Immature natural killer cell (primary cell): ENCODE results near the gene NRP2. TPM values are rescaled to one million over a fixed set of nuclear protein-coding genes. Genes with fewer than 3 reads are reported as not detected.

Experiments
- DNase-seq, 3 donors: peaks; one replicate each; pipeline ENCODE4 v3.0.0; 2022; ENCODE audit warnings: mixed read lengths in 1 of 3
- H3K27ac Mint-ChIP-seq, 6 donors: one replicate each; pipeline ENCODE4 v1.8.0; 2020; ENCODE audit warnings: mixed read lengths in 6 of 6, mild to moderate bottlenecking in 5 of 6, inconsistent platforms in 4 of 6, moderate library complexity in 3 of 6
- H3K27me3 Mint-ChIP-seq, 3 donors: one replicate each; pipeline ENCODE4 v1.8.0; 2020 to 2021; ENCODE audit warnings: low read depth in 3 of 3, mild to moderate bottlenecking in 3 of 3, mixed read lengths in 3 of 3, moderate library complexity in 3 of 3, inconsistent platforms in 1 of 3
- H3K36me3 Mint-ChIP-seq, 3 donors: one replicate each; pipeline ENCODE4 v1.8.0; 2020; ENCODE audit warnings: mixed read lengths in 3 of 3, inconsistent platforms in 2 of 3, mild to moderate bottlenecking in 2 of 3
- H3K4me1 Mint-ChIP-seq, 2 donors: one replicate each; pipeline ENCODE4 v1.8.0; 2020; ENCODE audit warnings: inconsistent platforms in 2 of 2, mild to moderate bottlenecking in 2 of 2, mixed read lengths in 2 of 2, moderate library complexity in 1 of 2
- H3K4me3 Mint-ChIP-seq, 5 donors: one replicate each; pipeline ENCODE4 v1.8.0; 2020; ENCODE audit warnings: mild to moderate bottlenecking in 5 of 5, mixed read lengths in 5 of 5, inconsistent platforms in 3 of 5, moderate library complexity in 3 of 5
- H3K9me3 Mint-ChIP-seq, 6 donors: one replicate each; pipeline ENCODE4 v1.8.0; 2020; ENCODE audit warnings: mild to moderate bottlenecking in 6 of 6, mixed read lengths in 6 of 6, inconsistent platforms in 4 of 6, moderate library complexity in 3 of 6
- polyA plus RNA-seq, 3 donors: library from polyadenylated mRNA; unstranded; fragments of 300-500 nt; fragmentation: Illumina TruSeq; gene quantifications; one replicate each; pipeline ENCODE4 v1.2.3, GENCODE V29; 2021

NRP2 gene
- polyA plus RNA-seq, 3 donors from 2014 or later = not detected

DNA sequence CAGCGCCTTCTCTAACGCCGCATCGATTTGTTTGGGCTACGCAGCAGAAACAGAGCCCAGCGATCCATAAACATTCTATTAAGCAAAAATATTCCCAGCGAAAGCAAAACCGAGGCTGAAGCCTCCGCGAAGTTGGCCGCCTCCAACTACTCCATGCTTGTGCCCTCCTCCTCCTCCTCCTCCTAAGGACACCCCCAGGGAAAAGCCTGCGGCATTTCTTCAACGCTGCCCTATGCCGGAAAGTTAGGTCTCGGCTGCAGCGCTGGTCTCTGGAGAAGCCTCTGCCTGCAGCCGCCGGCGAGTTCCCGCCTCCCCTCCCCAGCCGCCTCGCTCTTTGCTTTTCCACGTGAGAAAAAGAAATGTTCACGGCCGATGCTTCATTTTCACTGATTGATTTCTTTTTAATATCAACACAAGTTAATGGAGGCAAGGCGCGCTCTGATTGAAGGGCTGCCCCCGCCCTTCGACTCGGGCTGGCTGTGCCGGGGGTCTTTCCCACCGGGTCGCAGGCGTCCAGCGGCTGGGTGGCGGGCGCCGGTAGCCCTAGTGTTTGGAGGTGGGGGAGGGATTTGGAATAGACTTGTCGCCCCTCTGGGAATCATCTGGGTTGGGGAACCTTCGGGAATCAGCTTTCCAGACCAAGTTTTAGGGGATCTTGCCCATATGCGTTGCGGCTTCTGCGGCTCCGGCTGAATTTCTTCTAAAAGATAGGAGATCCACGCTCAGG lies 3.9 kb downstream of the NRP2 start:
- Mint-ChIP-seq H3K4me3 (no peak overlapping the region), H3K27ac (no peak overlapping the region), H3K27me3 (peaks cover 20 to 33% (median 25%) of the 10 kb centered on the region in 3 donors), H3K9me3 (peaks cover 0 to 7% (median 0%) of the 10 kb centered on the region in 6 donors), H3K4me1 (peaks cover 0 to 4% of the 10 kb centered on the region in 2 donors), H3K36me3 (no peaks in the 10 kb centered on the region)
- no peak for DNase-seq

DNA sequence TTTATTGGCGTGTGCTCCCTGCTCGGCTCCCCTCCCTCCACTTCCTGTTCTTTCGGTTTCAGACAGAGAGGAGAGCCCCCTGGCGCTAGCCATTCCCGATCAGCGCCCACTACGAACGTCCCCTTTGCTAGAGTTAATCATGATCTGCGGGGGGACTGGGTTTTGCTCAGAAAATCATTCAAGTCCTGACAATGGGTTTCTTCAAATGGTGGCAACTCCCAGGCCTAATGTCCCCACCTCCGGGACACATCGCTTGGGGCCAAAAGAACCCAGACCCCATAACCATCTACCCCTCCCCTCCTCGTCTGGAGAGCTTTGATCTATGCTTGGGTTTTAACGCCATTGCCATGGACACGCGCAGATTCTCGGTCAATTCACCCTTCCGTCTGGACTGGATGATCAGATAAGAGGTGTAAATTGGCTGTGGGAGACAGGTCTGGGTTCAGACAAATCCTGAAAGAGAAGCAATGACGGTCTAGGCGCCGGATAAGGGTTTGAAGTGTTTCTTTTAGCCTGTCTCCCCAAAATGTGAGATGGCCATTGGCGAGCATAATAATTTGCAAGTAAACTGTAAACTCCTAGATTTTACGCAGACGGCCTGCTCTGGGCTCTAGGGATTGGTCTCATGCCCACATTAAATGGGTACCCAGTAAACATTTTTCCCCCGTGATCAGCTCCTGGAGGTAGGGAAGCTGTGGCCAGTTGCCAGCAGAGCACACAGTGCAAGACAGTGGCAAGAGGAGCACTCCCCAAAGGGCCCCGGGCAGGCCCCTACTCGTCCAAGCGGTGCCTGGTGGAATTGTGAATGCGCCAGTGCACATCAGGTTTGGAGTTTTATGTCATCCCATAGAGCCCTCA lies 4.7 kb downstream of the NRP2 start:
- H3K27me3 Mint-ChIP-seq = peaks cover 14 to 30% (median 19%) of the 10 kb centered on the region in 3 donors
- peaks cover 0 to 7% (median 0%) of the 10 kb centered on the region in 6 donors for H3K9me3 Mint-ChIP-seq
- H3K4me1 Mint-ChIP-seq = peaks cover 0 to 2% of the 10 kb centered on the region in 2 donors
- no peak for DNase-seq
- no peak overlapping the region for H3K27ac Mint-ChIP-seq
- no peak overlapping the region for H3K4me3 Mint-ChIP-seq
- H3K36me3 Mint-ChIP-seq = no peaks in the 10 kb centered on the region

DNA sequence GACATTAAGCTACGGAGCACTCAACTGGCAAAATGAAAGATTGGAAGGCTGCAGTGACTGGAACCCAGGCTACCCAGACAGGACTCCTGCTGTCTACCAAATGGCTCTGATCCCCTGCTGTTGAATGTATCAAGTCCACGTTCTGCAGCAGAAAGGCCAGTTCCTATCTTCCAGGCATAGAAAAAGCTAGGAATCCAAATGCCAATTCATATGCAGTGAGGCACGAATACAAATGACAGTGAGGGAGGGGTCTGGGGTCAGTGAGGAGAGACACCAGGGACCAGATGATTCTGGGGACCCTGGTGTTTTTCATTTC lies 5.3 kb downstream of the NRP2 start:
- Mint-ChIP-seq H3K36me3 (no peaks in the 10 kb centered on the region), H3K27ac (no peak overlapping the region), H3K4me3 (no peak overlapping the region), H3K9me3 (peaks cover 0 to 7% (median 0%) of the 10 kb centered on the region in 6 donors), H3K4me1 (peaks cover 0 to 2% of the 10 kb centered on the region in 2 donors), H3K27me3 (peaks cover 13 to 30% (median 19%) of the 10 kb centered on the region in 3 donors)
- no peak for DNase-seq

DNA sequence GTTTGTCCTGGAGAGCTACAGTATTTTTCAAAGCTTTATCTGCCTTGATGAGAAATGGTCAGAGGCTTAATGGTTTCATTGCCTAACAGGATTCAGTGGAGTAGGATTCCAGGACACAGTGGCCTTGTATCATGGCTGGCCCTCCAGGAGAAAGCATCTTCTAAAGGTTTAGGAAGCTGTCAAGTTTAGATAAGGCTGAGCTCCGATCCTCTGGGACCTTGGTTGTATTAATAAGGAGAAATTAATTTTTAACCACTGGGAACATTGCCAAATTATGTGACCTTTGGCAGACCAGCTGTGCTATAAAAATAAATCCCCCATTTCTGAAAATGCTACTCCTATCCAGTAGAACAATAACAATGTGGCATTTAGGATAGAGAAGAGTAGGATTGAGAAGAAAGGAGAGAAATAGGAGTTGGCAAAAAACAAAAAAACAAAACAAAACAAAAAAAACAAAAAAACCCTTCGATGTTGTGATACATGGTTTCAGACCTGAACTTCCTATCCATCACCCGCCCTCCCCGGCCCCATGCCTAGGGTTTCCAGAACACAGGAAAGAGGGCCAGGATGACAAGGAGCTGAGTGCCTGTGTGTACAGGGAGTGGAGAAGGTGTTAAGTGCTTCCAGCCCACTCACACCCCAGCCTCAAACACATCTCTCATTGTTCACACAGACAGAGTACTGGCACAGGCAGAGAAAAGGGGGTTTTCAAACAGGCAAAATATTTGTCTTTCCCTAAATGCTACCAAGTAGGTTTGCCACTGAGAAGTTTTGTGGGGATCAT lies 6.3 kb downstream of the NRP2 start:
- no peak for DNase-seq
- H3K4me3 Mint-ChIP-seq = no peak overlapping the region
- peaks cover 9 to 26% (median 12%) of the 10 kb centered on the region in 3 donors for H3K27me3 Mint-ChIP-seq
- H3K9me3 Mint-ChIP-seq = peaks cover 0 to 7% (median 0%) of the 10 kb centered on the region in 6 donors
- no peaks in the 10 kb centered on the region for H3K36me3 Mint-ChIP-seq
- no peak overlapping the region for H3K27ac Mint-ChIP-seq
- H3K4me1 Mint-ChIP-seq = no peaks in the 10 kb centered on the region

DNA sequence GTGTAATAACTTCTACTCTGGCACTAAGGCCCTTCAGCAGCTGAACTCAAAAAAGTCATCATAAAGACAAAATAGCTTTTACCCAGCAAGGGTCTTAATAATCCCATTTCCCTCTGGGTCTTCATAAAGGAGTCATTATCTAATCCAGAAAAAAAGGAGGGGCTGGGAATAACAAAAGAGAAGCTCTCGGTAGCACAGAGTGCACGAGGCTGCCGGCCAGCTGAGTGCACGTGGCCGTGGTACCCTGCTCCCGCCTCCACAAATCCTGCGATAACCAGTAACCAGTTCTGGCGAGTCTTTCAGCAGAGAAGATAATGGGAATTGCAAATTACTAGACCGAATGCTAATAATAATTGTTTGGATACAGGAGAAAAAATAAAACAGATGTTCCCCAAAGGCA lies 7.5 kb downstream of the NRP2 start:
- DNase-seq = no peak
- Mint-ChIP-seq H3K27me3 (peaks cover 6 to 19% (median 6%) of the 10 kb centered on the region in 3 donors), H3K27ac (no peak overlapping the region), H3K4me3 (no peak overlapping the region), H3K9me3 (peaks cover 0 to 2% (median 0%) of the 10 kb centered on the region in 6 donors), H3K36me3 (no peaks in the 10 kb centered on the region), H3K4me1 (no peaks in the 10 kb centered on the region)

DNA sequence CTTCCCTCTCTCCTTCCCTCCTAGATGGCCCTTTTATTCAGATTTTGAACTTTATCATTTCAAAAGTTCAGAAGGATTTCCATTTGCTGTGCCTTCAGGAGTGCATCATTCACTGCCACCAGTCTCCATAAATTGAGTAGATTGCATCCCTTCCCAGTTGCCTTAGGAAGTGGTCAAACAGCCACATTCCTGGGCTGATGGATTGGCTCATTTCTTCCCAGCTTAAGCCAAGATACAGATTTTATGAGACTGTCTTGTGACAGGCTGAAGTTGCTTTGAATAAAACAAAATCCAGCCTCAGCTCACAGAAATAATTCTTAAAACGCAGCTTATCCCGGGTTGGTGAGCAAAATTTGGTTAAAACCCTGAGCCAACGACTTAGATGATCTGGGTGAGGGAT lies 9.8 kb downstream of the NRP2 start:
- Mint-ChIP-seq H3K27ac (no peak overlapping the region), H3K4me1 (no peaks in the 10 kb centered on the region), H3K4me3 (no peak overlapping the region), H3K27me3 (peaks cover 3 to 19% (median 4%) of the 10 kb centered on the region in 3 donors), H3K9me3 (peaks cover 0 to 2% (median 0%) of the 10 kb centered on the region in 6 donors), H3K36me3 (no peaks in the 10 kb centered on the region)
- DNase-seq = no peak

DNA sequence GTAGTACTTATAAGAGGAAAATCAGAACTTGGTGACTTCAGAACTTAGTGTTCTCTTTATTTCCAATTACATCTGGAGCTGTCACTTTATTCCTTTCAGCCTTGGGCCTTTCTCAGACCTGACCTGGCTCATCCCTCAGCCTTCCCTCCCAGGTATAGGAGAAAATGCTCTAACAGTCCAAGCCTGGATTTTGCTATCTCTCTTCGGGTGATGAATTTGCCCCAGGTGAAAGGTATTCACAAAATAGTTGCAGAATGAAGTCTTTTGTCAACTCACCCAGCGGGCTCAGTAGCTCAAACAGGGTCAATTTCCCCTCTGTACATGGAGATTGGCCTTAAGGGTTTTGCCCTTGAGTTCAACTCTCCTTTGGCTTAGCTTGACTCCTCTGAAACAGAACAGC lies 12.0 kb downstream of the NRP2 start:
- no peak overlapping the region for H3K27ac Mint-ChIP-seq
- H3K4me3 Mint-ChIP-seq = no peak overlapping the region
- H3K4me1 Mint-ChIP-seq = no peaks in the 10 kb centered on the region
- H3K36me3 Mint-ChIP-seq = no peaks in the 10 kb centered on the region
- no peak for DNase-seq
- H3K9me3 Mint-ChIP-seq = peaks cover 0 to 2% (median 0%) of the 10 kb centered on the region in 6 donors
- peaks cover 3 to 14% (median 3%) of the 10 kb centered on the region in 3 donors for H3K27me3 Mint-ChIP-seq

DNA sequence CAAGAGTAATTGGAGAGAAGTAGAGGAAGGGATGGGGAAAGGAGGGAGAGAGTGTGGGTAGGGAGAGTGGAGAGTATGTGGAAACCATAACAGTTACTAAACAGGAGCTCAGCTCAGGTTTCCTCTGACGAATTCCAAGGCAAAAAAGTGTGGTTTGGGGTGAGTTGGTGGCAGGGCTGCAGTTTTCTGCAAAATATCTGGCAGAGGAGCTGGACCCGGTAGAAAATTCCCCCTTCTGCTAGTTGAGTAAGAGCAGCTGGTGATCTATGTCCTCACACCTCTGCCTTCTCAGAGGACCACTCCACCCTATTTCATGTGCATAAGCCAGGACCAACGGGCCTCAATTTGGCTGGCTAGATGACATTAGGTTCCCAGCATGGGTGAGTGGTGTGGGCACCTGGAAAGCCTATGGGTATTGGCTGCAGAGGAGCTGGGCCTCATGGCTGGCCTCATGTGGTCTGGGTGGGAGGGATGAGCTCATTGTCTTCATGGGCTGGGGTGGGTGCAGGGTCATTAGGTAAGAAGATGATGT lies 13.2 kb downstream of the NRP2 start:
- Mint-ChIP-seq H3K36me3 (no peaks in the 10 kb centered on the region), H3K27ac (no peak overlapping the region), H3K27me3 (peaks cover 0 to 14% (median 3%) of the 10 kb centered on the region in 3 donors), H3K9me3 (peaks cover 0 to 2% (median 0%) of the 10 kb centered on the region in 6 donors), H3K4me1 (no peaks in the 10 kb centered on the region), H3K4me3 (no peak overlapping the region)
- DNase-seq = no peak

DNA sequence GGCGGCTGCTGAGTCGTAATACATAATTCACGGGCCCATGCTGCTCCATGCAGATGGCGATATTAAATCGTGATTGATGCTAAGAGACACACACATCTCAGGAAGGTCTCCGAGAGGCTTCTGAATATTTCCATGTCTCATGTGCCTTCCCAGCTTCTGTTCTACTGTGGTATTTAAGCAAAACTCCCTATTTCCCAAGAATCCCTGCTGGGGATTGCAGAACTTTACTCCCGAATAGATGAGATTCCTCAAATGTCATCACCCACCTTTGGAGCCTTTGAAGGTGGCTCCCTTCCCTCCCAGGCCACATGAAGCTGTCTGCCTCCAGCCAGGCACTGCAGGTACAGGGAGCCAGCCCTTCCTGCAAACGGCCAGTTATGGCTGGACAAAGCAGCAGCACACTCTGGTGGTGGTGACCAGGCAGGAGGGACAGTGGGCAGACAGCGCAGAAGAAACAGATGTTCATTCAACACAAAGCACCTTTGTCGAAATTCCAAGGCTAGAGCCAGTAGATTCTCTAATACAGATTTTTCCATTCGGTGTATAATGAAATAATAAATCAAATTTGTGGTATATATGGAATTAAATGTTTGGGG lies 14.1 kb downstream of the NRP2 start:
- DNase-seq = no peak
- no peak overlapping the region for H3K4me3 Mint-ChIP-seq
- H3K27ac Mint-ChIP-seq = no peak overlapping the region
- peaks cover 0 to 14% (median 3%) of the 10 kb centered on the region in 3 donors for H3K27me3 Mint-ChIP-seq
- H3K36me3 Mint-ChIP-seq = no peaks in the 10 kb centered on the region
- H3K4me1 Mint-ChIP-seq = no peaks in the 10 kb centered on the region
- H3K9me3 Mint-ChIP-seq = no peaks in the 10 kb centered on the region

DNA sequence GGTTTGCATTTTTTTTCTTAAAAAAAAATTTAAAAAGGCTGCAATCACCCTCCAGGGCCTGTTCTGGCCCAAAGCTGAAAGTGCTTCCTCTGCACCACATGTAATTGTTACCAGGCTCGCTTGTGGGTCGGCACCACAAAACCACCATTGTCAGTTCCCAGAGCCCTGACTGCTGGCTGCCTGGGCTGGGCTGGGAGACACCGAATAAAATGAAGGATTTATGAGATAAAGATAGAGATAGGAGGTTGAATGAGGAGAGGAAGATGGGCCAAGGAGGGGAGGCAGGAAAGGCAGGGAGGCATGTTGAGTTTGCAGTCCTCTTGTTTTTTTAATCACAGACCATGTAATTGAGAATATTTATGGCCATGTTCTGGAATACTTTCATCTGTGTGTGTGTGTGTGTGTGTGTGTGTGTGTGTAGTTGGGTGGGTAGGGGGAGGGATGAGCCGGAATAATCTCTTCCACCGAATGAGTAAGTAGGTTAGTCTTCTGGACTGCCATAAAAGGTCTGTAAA lies 14.7 kb downstream of the NRP2 start:
- Mint-ChIP-seq H3K27me3 (peaks cover 0 to 14% (median 3%) of the 10 kb centered on the region in 3 donors), H3K4me3 (no peak overlapping the region), H3K9me3 (no peaks in the 10 kb centered on the region), H3K4me1 (no peaks in the 10 kb centered on the region), H3K27ac (no peak overlapping the region), H3K36me3 (no peaks in the 10 kb centered on the region)
- DNase-seq = no peak

DNA sequence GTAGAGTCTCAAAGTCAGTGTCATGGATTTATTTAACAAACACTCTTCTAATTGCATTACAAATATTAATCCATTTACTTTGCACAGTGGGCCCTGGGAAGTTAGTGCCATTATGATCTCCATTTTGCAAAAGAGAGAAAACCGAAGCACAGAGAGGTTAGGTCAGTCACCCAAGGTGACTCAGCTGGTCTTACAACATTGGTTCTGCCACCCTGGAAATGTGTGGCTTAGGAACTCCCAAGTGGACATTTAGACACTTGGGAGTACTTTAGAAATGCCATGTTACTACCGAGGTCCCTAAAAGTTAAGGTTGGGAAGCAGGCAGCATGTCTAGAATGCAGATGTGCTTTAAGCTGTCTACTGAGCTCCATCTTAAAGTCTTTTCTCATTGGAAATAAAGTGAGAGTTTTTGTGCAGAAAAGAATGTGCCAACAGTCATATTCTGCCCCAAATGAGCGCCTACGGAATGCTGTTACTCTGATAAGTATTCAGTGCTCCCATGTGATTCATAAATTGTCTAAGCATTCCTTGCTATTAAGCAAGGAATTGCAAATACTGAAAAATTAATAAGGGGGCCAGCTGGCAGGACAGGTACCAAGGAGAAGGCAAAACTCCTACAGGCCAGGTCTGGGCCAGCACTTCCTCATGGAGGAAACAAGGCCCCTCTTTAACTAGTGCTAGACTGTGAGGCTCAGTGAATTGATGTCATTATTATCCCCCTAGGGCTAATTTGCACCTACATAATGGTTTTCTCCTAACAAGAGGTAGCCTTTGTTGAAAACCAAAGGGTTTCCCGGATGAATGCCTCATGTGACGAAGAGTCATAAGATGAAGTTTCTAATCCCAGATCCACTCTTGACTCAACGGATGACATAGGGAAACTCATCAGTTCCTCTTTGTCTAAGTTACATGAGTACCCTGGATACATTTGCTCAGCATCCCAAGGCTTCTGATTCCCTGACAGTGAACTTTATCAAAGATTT lies 16.3 kb downstream of the NRP2 start:
- no peaks in the 10 kb centered on the region for H3K9me3 Mint-ChIP-seq
- H3K36me3 Mint-ChIP-seq = no peaks in the 10 kb centered on the region
- peaks cover 0 to 10% (median 3%) of the 10 kb centered on the region in 3 donors for H3K27me3 Mint-ChIP-seq
- H3K27ac Mint-ChIP-seq = no peak overlapping the region
- H3K4me1 Mint-ChIP-seq = no peaks in the 10 kb centered on the region
- no peak overlapping the region for H3K4me3 Mint-ChIP-seq
- no peak for DNase-seq

DNA sequence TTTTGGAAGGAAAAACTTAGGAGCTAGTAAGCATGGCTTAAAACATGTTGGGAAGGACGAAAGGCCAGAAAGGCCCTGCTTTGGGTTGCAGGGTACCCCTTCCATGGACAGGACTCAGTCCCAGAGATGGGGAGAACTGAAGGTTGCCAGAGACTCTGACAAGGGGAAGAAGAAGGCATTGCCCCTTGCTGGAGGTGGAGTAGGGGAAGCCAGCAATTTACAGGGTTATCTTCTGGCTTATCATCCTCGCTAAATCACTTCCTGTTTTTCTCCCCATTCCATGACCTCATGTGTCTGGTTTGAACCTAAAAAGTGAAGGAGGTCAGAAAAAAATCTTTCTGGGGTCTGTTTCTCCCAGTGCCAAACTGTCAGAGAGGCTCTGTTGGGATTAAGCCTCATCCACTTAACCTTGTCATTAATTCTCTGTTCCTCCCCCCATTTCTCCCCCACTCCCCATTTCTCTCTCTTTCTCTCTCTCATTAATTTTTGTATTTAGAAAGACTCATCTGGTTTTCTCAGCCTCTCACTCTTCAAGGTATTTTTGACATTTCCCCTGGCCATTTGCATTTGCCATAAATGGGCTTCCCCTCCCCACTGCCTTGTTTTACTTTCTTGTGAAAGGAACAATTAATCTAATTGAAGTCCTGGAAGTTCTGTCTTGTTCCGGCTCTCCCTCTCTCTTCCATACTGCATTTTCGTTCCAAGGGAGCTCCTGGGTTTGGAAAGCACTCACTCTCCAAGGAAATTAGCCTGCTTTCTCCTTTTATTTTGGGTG lies 17.4 kb downstream of the NRP2 start:
- H3K4me1 Mint-ChIP-seq = no peaks in the 10 kb centered on the region
- peaks cover 0 to 9% (median 2%) of the 10 kb centered on the region in 3 donors for H3K27me3 Mint-ChIP-seq
- H3K9me3 Mint-ChIP-seq = no peaks in the 10 kb centered on the region
- no peak overlapping the region for H3K4me3 Mint-ChIP-seq
- H3K27ac Mint-ChIP-seq = no peak overlapping the region
- DNase-seq = no peak
- no peaks in the 10 kb centered on the region for H3K36me3 Mint-ChIP-seq
